Brain microvascular endothelial cell (primary cell): ENCODE data around the gene TMEM135.

ENCODE experiments used
- DNase-seq: peaks from one replicate; pipeline ENCODE4 v3.0.0-alpha.2; 2020
- H3K27ac ChIP-seq: fragments of 250-450 bp; sonication (Bioruptor Pico); 2 replicates; pipeline ENCODE4 v1.5.1; 2020; ENCODE audit warnings: mild to moderate bottlenecking, moderate library complexity
- H3K27me3 ChIP-seq: fragments of 250-450 bp; sonication (Bioruptor Pico); replicated peaks from 2 replicates; pipeline ENCODE4 v1.5.1; 2020; ENCODE audit warnings: mild to moderate bottlenecking
- H3K36me3 ChIP-seq: fragments of 250-450 bp; sonication (Bioruptor Pico); replicated peaks from 2 replicates; pipeline ENCODE4 v1.5.1; 2020; ENCODE audit warnings: mild to moderate bottlenecking
- H3K4me3 ChIP-seq: 2 replicates; pipeline ENCODE4 v1.5.1; 2011; ENCODE audit warnings: low read depth, mild to moderate bottlenecking, control low read depth, low read length, moderate library complexity
- CTCF ChIP-seq: IDR thresholded peaks from 2 replicates; pipeline ENCODE4 v1.5.1; 2011; ENCODE audit warnings: low read depth, mild to moderate bottlenecking, moderate library complexity, low read length, control low read depth, inconsistent platforms; ENCODE audit errors: missing control alignments
- in situ Hi-C: cut with HindIII; loops from 2 replicates; pipeline ENCODE4 v1.10.0; 2017; ENCODE audit warnings: low sequenced_read_pairs, low pct_ligation_motif_present

Gene TMEM135

GRCh38 chr11:87330187-87330601, 292.5 kb downstream of the TMEM135 start:
- in situ Hi-C loops = no loop called here
- Histone ChIP-seq H3K4me3 (no peak overlapping the region), H3K27ac (no peak overlapping the region), H3K36me3 (no peaks in the 10 kb centered on the region), H3K27me3 (no peaks in the 10 kb centered on the region)
- no peak for DNase-seq
- no peak for TF ChIP-seq CTCF

- Histone ChIP-seq H3K36me3 (no peaks in the 10 kb centered on the region), H3K4me3 (no peak overlapping the region), H3K27me3 (no peaks in the 10 kb centered on the region), H3K27ac (no peak overlapping the region)
- in situ Hi-C loops = no loop called here
- DNase-seq = no peak
- TF ChIP-seq CTCF = no peak
Observed at GRCh38 chr11:87331273-87331672, 293.5 kb downstream of the TMEM135 start.

GRCh38 chr11:87338046-87338639, 300.4 kb downstream of the TMEM135 start:
- no peaks in the 10 kb centered on the region for H3K27me3 ChIP-seq
- H3K36me3 ChIP-seq = no peaks in the 10 kb centered on the region
- in situ Hi-C loops = no loop called here
- DNase-seq = no peak
- no peak overlapping the region for H3K27ac ChIP-seq
- no peak overlapping the region for H3K4me3 ChIP-seq
- no peak for TF ChIP-seq CTCF

- in situ Hi-C loops = no loop called here
- Histone ChIP-seq H3K4me3 (no peak overlapping the region), H3K27ac (no peak overlapping the region), H3K36me3 (no peaks in the 10 kb centered on the region), H3K27me3 (no peaks in the 10 kb centered on the region)
- no peak for DNase-seq
- TF ChIP-seq CTCF = no peak
Observed at GRCh38 chr11:87339416-87339815, 301.7 kb downstream of the TMEM135 start.

- DNase-seq = no peak
Observed at GRCh38 chr11:87347441-87347840, 309.7 kb downstream of the TMEM135 start.

More at GRCh38 chr11:87347441-87347840, 309.7 kb downstream of the TMEM135 start:
- TF ChIP-seq CTCF = no peak
- no peaks in the 10 kb centered on the region for H3K27me3 ChIP-seq
- H3K27ac ChIP-seq = no peak overlapping the region
- no peaks in the 10 kb centered on the region for H3K36me3 ChIP-seq
- H3K4me3 ChIP-seq = no peak overlapping the region
- in situ Hi-C loops = no loop called here
